H1 (cell line): ENCODE data around the gene GAB2. TPM values are rescaled to one million over a fixed set of nuclear protein-coding genes. Genes with fewer than 3 reads are reported as not detected.

Experiments
- CTCF ChIA-PET: fragments of 300-600 bp; sonication (Branson Sonifier 250); formaldehyde crosslinking; loops from one replicate; lab custom pipeline; 2021; ENCODE audit not compliant: partially characterized antibody; lab: Charles Lee
- POLR2A ChIA-PET: fragments of 300-600 bp; sonication (Branson Sonifier 250); formaldehyde crosslinking; loops from one replicate; lab custom pipeline; 2021; ENCODE audit warnings: inconsistent platforms; ENCODE audit not compliant: partially characterized antibody; lab: Charles Lee
- DNase-seq, 2 experiments: peaks; one replicate each; pipeline versions ENCODE4 v3.0.0 to v3.0.0-alpha.2; 2010 to 2022; ENCODE audit warnings: low spot score in 2 of 2, low read depth in 1 of 2, mixed read lengths in 1 of 2
- FAIRE-seq: peaks from 2 replicates; lab custom pipeline; 2011; peaks lifted over from hg19 to GRCh38; lab: Jason Lieb, UNC
- H2AFZ ChIP-seq: 2 replicates; pipeline ENCODE4 v1.8.1; 2012; ENCODE audit warnings: low read length, inconsistent platforms
- H2AK5ac ChIP-seq: 2 replicates; pipeline ENCODE4 v1.6.1; 2013; ENCODE audit warnings: low read depth, low read length
- H2BK120ac ChIP-seq: replicated peaks from 2 replicates; pipeline ENCODE3; 2013; ENCODE audit warnings: low read depth, low read length, inconsistent platforms
- H2BK12ac ChIP-seq: 2 replicates; pipeline ENCODE4 v1.6.1; 2013; ENCODE audit warnings: low read depth, low read length
- H2BK15ac ChIP-seq: 2 replicates; pipeline ENCODE4 v1.6.1; 2013; ENCODE audit warnings: low read length
- H2BK20ac ChIP-seq: 2 replicates; pipeline ENCODE4 v1.6.1; 2013; ENCODE audit warnings: low read length
- H2BK5ac ChIP-seq: 2 replicates; pipeline ENCODE4 v1.6.1; 2013; ENCODE audit warnings: low read depth, low read length
- H3K14ac ChIP-seq: 2 replicates; pipeline ENCODE4 v1.6.1; 2013; ENCODE audit warnings: inconsistent platforms; ENCODE audit not compliant: insufficient read length
- H3K18ac ChIP-seq: 2 replicates; pipeline ENCODE4 v1.6.1; 2013; ENCODE audit warnings: low read length; ENCODE audit errors: extremely low read depth
- H3K23ac ChIP-seq: 2 replicates; pipeline ENCODE4 v1.6.1; 2013; ENCODE audit warnings: inconsistent platforms; ENCODE audit not compliant: insufficient read length
- H3K23me2 ChIP-seq: 2 replicates; pipeline ENCODE4 v1.6.1; 2013; ENCODE audit warnings: low read depth, low read length
- H3K27ac ChIP-seq: 2 replicates; pipeline ENCODE4 v1.6.1; 2011; ENCODE audit warnings: low read depth, low read length, inconsistent platforms
- H3K27me3 ChIP-seq, 4 experiments: replicated peaks in 1 of 4; 1 replicate in 1 of 4; 2 replicates in 3 of 4; pipeline versions ENCODE4 v1.6.1 to v1.8.1; 2011 to 2013; ENCODE audit warnings: low read length in 3 of 4, mild to moderate bottlenecking in 3 of 4, inconsistent platforms in 2 of 4, mixed read lengths in 2 of 4, moderate library complexity in 1 of 4; ENCODE audit not compliant: control insufficient read depth in 3 of 4, insufficient read depth in 3 of 4; ENCODE audit errors: extremely low read depth in 1 of 4
- H3K36me3 ChIP-seq, 4 experiments: 2 replicates each; pipeline versions ENCODE4 v1.6.1 to v1.8.1; 2011 to 2013; ENCODE audit warnings: mild to moderate bottlenecking in 4 of 4, low read length in 3 of 4, moderate library complexity in 2 of 4, control low read depth in 1 of 4, inconsistent platforms in 1 of 4; ENCODE audit not compliant: insufficient read depth in 4 of 4, control insufficient read depth in 2 of 4
- H3K4ac ChIP-seq: replicated peaks from 2 replicates; pipeline ENCODE3; 2013; ENCODE audit warnings: low read length, low read depth, mixed read lengths, inconsistent platforms; ENCODE audit not compliant: insufficient read length
- H3K4me1 ChIP-seq, 4 experiments: replicated peaks in 1 of 4; 1 replicate in 1 of 4; 2 replicates in 3 of 4; pipeline versions ENCODE4 v1.6.1 to v1.8.1; 2011 to 2013; ENCODE audit warnings: low read length in 3 of 4, inconsistent platforms in 2 of 4, mixed read lengths in 1 of 4; ENCODE audit not compliant: insufficient read depth in 4 of 4, control insufficient read depth in 3 of 4
- H3K4me2 ChIP-seq, 2 experiments: 2 replicates each; pipeline versions ENCODE4 v1.6.1 to v1.8.1; 2011 to 2013; ENCODE audit warnings: low read depth in 2 of 2, low read length in 2 of 2, control low read depth in 1 of 2, inconsistent platforms in 1 of 2, mild to moderate bottlenecking in 1 of 2; ENCODE audit not compliant: insufficient read depth in 1 of 2
- H3K4me3 ChIP-seq, 4 experiments: fragments of 200-600, 300-600 bp in 1 of 4; sonication (generic), shearing (Covaris generic), sonication (Bioruptor Twin) in 1 of 4; 2 replicates each; pipeline versions ENCODE4 v1.5.1 to v1.8.1; 2011 to 2016; ENCODE audit warnings: low read length in 4 of 4, low read depth in 3 of 4, control low read depth in 2 of 4, inconsistent platforms in 2 of 4, mild to moderate bottlenecking in 2 of 4, mixed read lengths in 1 of 4, moderate library complexity in 1 of 4; ENCODE audit not compliant: insufficient read depth in 2 of 4; ENCODE audit errors: extremely low read depth in 1 of 4
- H3K56ac ChIP-seq: replicated peaks from 2 replicates; pipeline ENCODE3; 2013; ENCODE audit warnings: low read depth, mild to moderate bottlenecking, mixed read lengths, low read length, inconsistent platforms; ENCODE audit not compliant: insufficient read length
- H3K79me1 ChIP-seq: 2 replicates; pipeline ENCODE4 v1.6.1; 2013; ENCODE audit warnings: low read depth, low read length, control low read depth
- H3K79me2 ChIP-seq, 2 experiments: 2 replicates each; pipeline versions ENCODE4 v1.6.1 to v1.8.1; 2012 to 2013; ENCODE audit warnings: low read length in 2 of 2, mild to moderate bottlenecking in 2 of 2, inconsistent platforms in 1 of 2; ENCODE audit not compliant: insufficient read depth in 2 of 2, control insufficient read depth in 1 of 2
- H3K9ac ChIP-seq, 4 experiments: replicated peaks in 1 of 4; 1 replicate in 1 of 4; 2 replicates in 3 of 4; pipeline versions ENCODE4 v1.6.1 to v1.8.1; 2011 to 2013; ENCODE audit warnings: low read depth in 3 of 4, low read length in 3 of 4, control low read depth in 2 of 4, mild to moderate bottlenecking in 2 of 4, moderate library complexity in 2 of 4, inconsistent platforms in 1 of 4; ENCODE audit errors: extremely low read depth in 1 of 4
- H3K9me3 ChIP-seq, 2 experiments: 2 replicates each; pipeline versions ENCODE4 v1.6.1 to v1.8.1; 2012 to 2013; ENCODE audit warnings: mild to moderate bottlenecking in 2 of 2, moderate library complexity in 2 of 2, control low read depth in 1 of 2, inconsistent platforms in 1 of 2, low read depth in 1 of 2, low read length in 1 of 2, mixed read lengths in 1 of 2; ENCODE audit not compliant: insufficient read depth in 2 of 2
- H4K20me1 ChIP-seq, 2 experiments: replicated peaks in 1 of 2; 2 replicates each; pipeline versions ENCODE3 to v1.8.1; 2011 to 2013; ENCODE audit warnings: inconsistent platforms in 2 of 2, low read length in 2 of 2, mild to moderate bottlenecking in 1 of 2; ENCODE audit not compliant: insufficient read depth in 2 of 2, control insufficient read depth in 1 of 2
- H4K5ac ChIP-seq: 2 replicates; pipeline ENCODE4 v1.6.1; 2013; ENCODE audit warnings: low read length, low read depth, mixed read lengths, inconsistent platforms; ENCODE audit not compliant: insufficient read length
- H4K8ac ChIP-seq: 2 replicates; pipeline ENCODE4 v1.8.0; 2013; ENCODE audit warnings: mild to moderate bottlenecking, moderate library complexity, low read length, inconsistent platforms; ENCODE audit not compliant: insufficient read depth; ENCODE audit errors: extremely low read depth
- H4K91ac ChIP-seq: replicated peaks from 2 replicates; pipeline ENCODE3; 2013; ENCODE audit warnings: low read length, mixed read lengths, inconsistent platforms; ENCODE audit not compliant: insufficient read length
- CHD1 ChIP-seq: IDR thresholded peaks from 2 replicates; pipeline ENCODE4 v1.6.1; 2012; ENCODE audit warnings: low read depth, low read length, improper control_type of control experiment
- KDM5A ChIP-seq: fragments of 200-600 bp; IDR thresholded peaks from 2 replicates; pipeline ENCODE4 v1.7.1; 2012; ENCODE audit warnings: mild to moderate bottlenecking, low read length, inconsistent platforms, mixed read lengths
- RNF2 ChIP-seq: fragments of 200-900, 300-1000 bp; sonication (generic); IDR thresholded peaks from 2 replicates; pipeline ENCODE4 v1.7.1; 2016; ENCODE audit warnings: borderline replicate concordance, low read depth, mild to moderate bottlenecking, antibody characterized with exemption, low read length; ENCODE audit not compliant: poor library complexity, severe bottlenecking; ENCODE audit errors: missing control alignments
- YY1 ChIP-seq: IDR thresholded peaks from 2 replicates; pipeline ENCODE4 v1.6.1; 2011; ENCODE audit warnings: low read depth, mild to moderate bottlenecking, low read length
- WGBS, 2 experiments: shearing (Covaris generic) in 1 of 2; methylation state at CpG; one replicate each; pipeline versions ENCODE4 v1.1.6 to v1.1.7; 2013 to 2015; ENCODE audit warnings: low lambda C conversion rate in 2 of 2, mixed read lengths in 2 of 2, inconsistent platforms in 1 of 2, low coverage in 1 of 2, missing lambda C conversion rate in 1 of 2; ENCODE audit not compliant: insufficient replicate concordance in 2 of 2, insufficient coverage in 1 of 2, insufficient read length in 1 of 2; ENCODE audit errors: extremely low coverage in 1 of 2, missing lambda C conversion rate in 1 of 2; 5-methylcytosine and 5-hydroxymethylcytosine counted together
- polyA plus RNA-seq, 7 experiments: library from polyadenylated mRNA; depleted of rRNA in 3 of 7; stranded (reverse) in 5 of 7; unstranded in 2 of 7; fragments of >200 nt in 5 of 7; fragments of 200-250 nt in 2 of 7; gene quantifications; 1 replicate in 5 of 7; 2 replicates in 1 of 7; 4 replicates in 1 of 7; pipeline versions ENCODE4 v1.2.1 to v1.2.3, GENCODE V29; 2011 to 2013; ENCODE audit warnings: missing spikeins in 2 of 7, mixed read lengths in 2 of 7
- total RNA-seq: library from RNA; stranded (reverse); fragmentation: NEBNext Ultra II Directional; extraction: Animal tissue kit (Norgen Biotek cat#: 25700); gene quantifications from 2 replicates; pipeline ENCODE4 v1.2.1, GENCODE V29; 2021
- TF ChIP-seq, protein P1 (sequence below): IDR thresholded peaks from 2 replicates; pipeline ENCODE4 v1.6.1; 2012; ENCODE audit warnings: low read length, inconsistent platforms

GAB2 gene
- total and polyA plus RNA-seq, 2 of the 8 experiments (the other 6 are each of a cell fraction or from before 2014, with no cell fraction given): 6.3 to 14.0 TPM

DNA sequence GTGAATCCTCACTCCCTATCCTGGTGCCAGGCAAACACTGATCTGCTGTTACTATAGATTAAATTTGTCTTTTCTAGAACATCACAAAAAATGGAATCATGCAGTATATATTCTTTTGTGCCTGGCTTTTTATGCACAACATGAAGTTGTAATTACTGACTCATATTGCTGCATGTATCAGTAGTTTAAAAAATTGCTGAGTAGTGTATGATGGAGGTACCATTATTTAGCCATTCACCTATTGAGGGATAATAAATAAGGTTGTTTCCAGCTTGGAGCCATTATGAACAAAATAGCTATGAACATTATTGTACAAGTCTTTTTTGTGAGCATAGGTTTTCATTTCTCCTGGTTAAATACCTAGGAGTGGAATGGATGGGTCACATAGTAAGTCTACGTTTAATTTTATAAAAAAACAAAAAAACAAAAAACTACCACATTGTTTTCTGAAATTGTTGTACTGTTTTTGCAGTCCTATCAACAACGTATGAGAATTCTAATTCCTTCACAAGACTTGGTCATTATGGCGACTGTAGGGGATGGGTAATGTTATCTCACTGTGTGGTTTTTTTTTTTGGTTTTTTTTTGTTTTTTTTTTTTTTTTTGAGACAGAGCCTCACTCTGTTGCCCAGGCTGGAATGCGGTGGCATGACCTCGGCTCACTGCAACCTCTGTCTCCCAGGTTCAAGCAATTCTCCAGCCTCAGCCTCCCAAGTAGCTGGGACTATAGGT is 117.3 kb downstream of the GAB2 start:
- Histone ChIP-seq H3K4ac (no peak overlapping the region), H3K9me3 (no peaks in the 10 kb centered on the region), H2AFZ (no peak overlapping the region), H4K8ac (no peak overlapping the region), H2BK20ac (no peak overlapping the region), H3K4me3 (no peak overlapping the region), H3K4me1 (peaks cover 0 to 2% (median 0%) of the 10 kb centered on the region in 4 experiments; a peak in 1 of 7 replicates), H2AK5ac (no peak overlapping the region), H3K27ac (no peak overlapping the region), H3K79me1 (no peaks in the 10 kb centered on the region), H3K79me2 (no peaks in the 10 kb centered on the region; a peak in 1 of 4 replicates), H2BK5ac (no peak overlapping the region), H3K56ac (no peak overlapping the region), H4K91ac (no peak overlapping the region), H4K20me1 (no peaks in the 10 kb centered on the region), H2BK120ac (no peak overlapping the region), H2BK15ac (no peak overlapping the region), H3K36me3 (no peaks in the 10 kb centered on the region), H3K18ac (no peak overlapping the region), H3K23ac (no peak overlapping the region), H3K4me2 (no peak overlapping the region), H2BK12ac (no peak overlapping the region), H3K14ac (no peak overlapping the region), H4K5ac (no peak overlapping the region), H3K27me3 (peaks cover 0 to 1% (median 0%) of the 10 kb centered on the region in 4 experiments; a peak in 1 of 7 replicates), H3K9ac (no peak overlapping the region), H3K23me2 (no peaks in the 10 kb centered on the region)
- DNase-seq (no peak), FAIRE-seq (no peak)
- ChIA-PET POLR2A (no interaction called here), CTCF (no interaction called here)
- WGBS, 2 experiments: 74% methylated on average over 4 of the region's 5 CpGs; no CpG with 5 or more reads in 1 of the 2 experiments
- TF ChIP-seq CHD1 (no peak), RNF2 (no peak), KDM5A (no peak), YY1 (no peak)
- TF ChIP-seq, protein P1, sequence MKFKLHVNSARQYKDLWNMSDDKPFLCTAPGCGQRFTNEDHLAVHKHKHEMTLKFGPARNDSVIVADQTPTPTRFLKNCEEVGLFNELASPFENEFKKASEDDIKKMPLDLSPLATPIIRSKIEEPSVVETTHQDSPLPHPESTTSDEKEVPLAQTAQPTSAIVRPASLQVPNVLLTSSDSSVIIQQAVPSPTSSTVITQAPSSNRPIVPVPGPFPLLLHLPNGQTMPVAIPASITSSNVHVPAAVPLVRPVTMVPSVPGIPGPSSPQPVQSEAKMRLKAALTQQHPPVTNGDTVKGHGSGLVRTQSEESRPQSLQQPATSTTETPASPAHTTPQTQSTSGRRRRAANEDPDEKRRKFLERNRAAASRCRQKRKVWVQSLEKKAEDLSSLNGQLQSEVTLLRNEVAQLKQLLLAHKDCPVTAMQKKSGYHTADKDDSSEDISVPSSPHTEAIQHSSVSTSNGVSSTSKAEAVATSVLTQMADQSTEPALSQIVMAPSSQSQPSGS: no peak
